GM12892 (cell line): ENCODE results near the gene PJVK.

Experiments
- POLR2A ChIP-seq: IDR thresholded peaks from 2 replicates; pipeline ENCODE4 v1.6.1; 2011; ENCODE audit warnings: low read depth, low read length, control low read depth
- POLR2AphosphoS5 ChIP-seq: IDR thresholded peaks from 2 replicates; pipeline ENCODE4 v1.6.1; 2011; ENCODE audit warnings: low read depth, low read length, control low read depth

DNA sequence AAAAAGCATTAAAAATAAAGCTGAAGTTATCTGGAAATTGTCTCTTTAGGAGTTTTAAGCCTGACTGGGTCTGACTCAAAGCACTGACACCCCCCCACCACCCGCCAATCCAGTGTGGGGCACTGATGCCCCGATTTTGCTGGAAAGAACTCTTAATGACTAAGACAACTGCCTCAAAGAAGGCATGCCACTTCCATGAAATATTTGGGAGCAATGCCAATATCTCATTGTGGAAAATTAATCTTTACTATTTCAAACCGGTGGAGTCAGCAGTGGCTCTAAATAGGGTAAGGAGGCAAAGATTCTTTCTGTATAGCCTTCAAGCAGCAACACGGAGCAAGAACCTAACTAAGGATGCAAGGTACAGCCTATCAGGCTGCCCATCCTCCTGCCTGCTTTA lies 22.8 kb downstream of the PJVK start:
- TF ChIP-seq POLR2A (no peak), POLR2AphosphoS5 (no peak)
